Right lobe of liver (tissue), 6 donors: ENCODE results near the gene CAPN5. TPM values are rescaled to one million over a fixed set of nuclear protein-coding genes. Genes with fewer than 3 reads are reported as not detected.
A peak's percentile ranks its signal among the peaks of the same experiment; 100 is the strongest.

Experiments
- ATAC-seq, 4 donors: fragments of 200-7000 bp; cut with Tn5 transposase; one replicate each; pipeline ENCODE4 v1.9.1; 2020; ENCODE audit warnings: mild to moderate bottlenecking in 4 of 4, moderate library complexity in 4 of 4
- DNase-seq, 3 donors: peaks; one replicate each; pipeline ENCODE4 v3.0.0-alpha.2; 2020
- H3K27ac ChIP-seq, 3 donors: fragments of 200-600 bp; one replicate each; pipeline ENCODE4 v1.8.0; 2022
- H3K27me3 ChIP-seq, 2 donors: fragments of 200-600 bp; one replicate each; pipeline ENCODE4 v1.8.0; 2022
- H3K36me3 ChIP-seq, 4 donors: fragments of 200-600 bp; sonication (generic) in 1 of 4; one replicate each; pipeline versions ENCODE4 v1.5.1 to v1.8.0; 2017 to 2022; ENCODE audit warnings: control low read depth in 1 of 4
- H3K4me1 ChIP-seq, 4 donors: fragments of 200-600 bp; sonication (generic) in 1 of 4; one replicate each; pipeline versions ENCODE4 v1.5.1 to v1.8.0; 2017 to 2022; ENCODE audit warnings: control low read depth in 1 of 4
- H3K4me3 ChIP-seq, 3 donors: fragments of 200-600 bp; one replicate each; pipeline ENCODE4 v1.8.0; 2022
- H3K9me3 ChIP-seq, 4 donors: fragments of 200-600 bp; sonication (generic) in 1 of 4; one replicate each; pipeline versions ENCODE4 v1.5.1 to v1.8.0; 2017 to 2022; ENCODE audit warnings: control low read depth in 1 of 4
- POLR2A ChIP-seq: fragments of 450-650 bp; IDR thresholded peaks from one replicate; pipeline ENCODE4 v1.6.1; 2017; ENCODE audit warnings: antibody characterized with exemption, mild to moderate bottlenecking
- WGBS: methylation state at CpG from one replicate; pipeline ENCODE4 v1.1.6; 2018; ENCODE audit warnings: low coverage, low lambda C conversion rate; ENCODE audit not compliant: insufficient coverage; ENCODE audit errors: missing lambda C conversion rate; 5-methylcytosine and 5-hydroxymethylcytosine counted together
- intact Hi-C, 2 donors: fragments of 100-400 bp; cut with DNase I; formaldehyde crosslinking; loops; one replicate each; pipeline versions ENCODE4 v1.11.2 to v1.14.1; 2022
- total RNA-seq, 6 experiments: library from RNA; depleted of rRNA in 2 of 6; stranded (reverse); fragments of >200 nt in 2 of 6; fragmentation: NEBNext Ultra II Directional in 3 of 6; extraction: Animal tissue kit (Norgen Biotek cat#: 25700) in 3 of 6; gene quantifications; one replicate each; pipeline versions ENCODE4 v1.1.0 to v1.2.4, GENCODE V29; 2016 to 2023
- TF ChIP-seq, protein P1 (sequence below), 4 donors: fragments of 200-600 bp in 3 of 4; fragments of 450-650 bp in 1 of 4; IDR thresholded peaks; one replicate each; pipeline versions ENCODE4 v1.5.1 to v1.8.0; 2016 to 2022; ENCODE audit warnings: antibody characterized with exemption in 4 of 4, mild to moderate bottlenecking in 2 of 4
- donor health status: DM: no; HTN: yes; CAD: no.
- donor health status: DM: no; HTN: no; CAD: no.
- donor health status: DM: no; HTN: no; CAD: no.
- donor health status: DM: no; HTN: yes; CAD: no.
- donor health status: DM: no; HTN: yes; CAD: no.

The CAPN5 gene
- total RNA-seq, 6 experiments from 2014 or later: 23.1 to 66.7 (median 43.3) TPM

DNA sequence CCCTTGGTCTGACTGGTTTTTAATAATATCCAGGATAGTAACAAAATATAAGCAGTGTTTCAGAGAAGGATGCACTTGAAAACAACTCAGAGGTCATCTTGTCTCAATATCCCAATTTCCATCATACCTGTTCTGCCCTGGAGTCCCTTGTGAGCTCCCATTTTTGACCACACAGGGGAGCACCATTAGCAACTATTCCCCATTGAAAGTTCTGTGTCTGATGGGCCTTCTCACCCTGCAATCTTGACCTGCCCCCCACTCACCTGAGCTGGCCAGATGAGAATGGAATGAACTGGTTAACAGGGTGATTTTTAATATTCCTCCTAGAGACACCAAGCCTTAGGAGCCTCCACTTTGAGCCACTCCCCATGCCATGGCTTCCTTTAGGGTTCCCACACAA lies 3.8 kb upstream of the CAPN5 start:
- no peaks in the 10 kb centered on the region for H3K27me3 ChIP-seq
- peak in 1 of 3 donors; percentile 43 for DNase-seq

DNA sequence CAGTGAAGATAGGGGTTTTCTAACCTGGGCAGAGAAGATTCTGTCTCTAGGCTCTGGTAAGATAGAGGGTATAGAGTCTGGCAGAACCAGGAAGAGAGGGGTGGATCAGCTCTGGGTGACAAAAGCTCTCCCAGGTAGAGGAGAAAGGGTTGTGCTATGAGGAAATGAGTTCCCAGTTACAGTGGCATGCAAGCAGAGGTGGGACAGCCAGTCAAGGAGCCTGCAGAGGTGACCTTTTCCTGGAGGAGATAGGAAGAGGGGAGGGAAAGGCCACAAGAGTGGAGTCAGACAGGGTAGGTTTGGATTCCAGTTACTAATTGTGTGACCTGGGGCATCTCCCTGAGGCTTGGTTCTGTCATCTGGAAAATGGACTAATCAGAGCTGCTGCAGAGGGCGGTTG lies 3.4 kb upstream of the CAPN5 start:
- Histone ChIP-seq H3K4me1 (peaks cover 0 to 51% (median 16%) of the 10 kb centered on the region in 4 donors), H3K27me3 (no peaks in the 10 kb centered on the region), H3K27ac (peak overlapping the region in 2 of 3 donors; percentile 98 to 99), H3K4me3 (no peak overlapping the region), H3K9me3 (no peaks in the 10 kb centered on the region), H3K36me3 (no peaks in the 10 kb centered on the region)
- TF ChIP-seq, protein P1, sequence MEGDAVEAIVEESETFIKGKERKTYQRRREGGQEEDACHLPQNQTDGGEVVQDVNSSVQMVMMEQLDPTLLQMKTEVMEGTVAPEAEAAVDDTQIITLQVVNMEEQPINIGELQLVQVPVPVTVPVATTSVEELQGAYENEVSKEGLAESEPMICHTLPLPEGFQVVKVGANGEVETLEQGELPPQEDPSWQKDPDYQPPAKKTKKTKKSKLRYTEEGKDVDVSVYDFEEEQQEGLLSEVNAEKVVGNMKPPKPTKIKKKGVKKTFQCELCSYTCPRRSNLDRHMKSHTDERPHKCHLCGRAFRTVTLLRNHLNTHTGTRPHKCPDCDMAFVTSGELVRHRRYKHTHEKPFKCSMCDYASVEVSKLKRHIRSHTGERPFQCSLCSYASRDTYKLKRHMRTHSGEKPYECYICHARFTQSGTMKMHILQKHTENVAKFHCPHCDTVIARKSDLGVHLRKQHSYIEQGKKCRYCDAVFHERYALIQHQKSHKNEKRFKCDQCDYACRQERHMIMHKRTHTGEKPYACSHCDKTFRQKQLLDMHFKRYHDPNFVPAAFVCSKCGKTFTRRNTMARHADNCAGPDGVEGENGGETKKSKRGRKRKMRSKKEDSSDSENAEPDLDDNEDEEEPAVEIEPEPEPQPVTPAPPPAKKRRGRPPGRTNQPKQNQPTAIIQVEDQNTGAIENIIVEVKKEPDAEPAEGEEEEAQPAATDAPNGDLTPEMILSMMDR (IDR thresholded peaks at IDR 0.05): no peak
- TF ChIP-seq POLR2A: no peak
- peak in 1 of 3 donors; percentile 28 for DNase-seq
- no CpG with 5 or more reads among the region's 1 CpG for WGBS
- ATAC-seq: no peak
- intact Hi-C loops: no loop called here

More for the DNA sequence above, 3.8 kb upstream of the CAPN5 start:
- intact Hi-C loops: no loop called here
- H3K4me3 ChIP-seq: no peak overlapping the region
- peak overlapping the region in 2 of 3 donors; percentile 98 to 99 for H3K27ac ChIP-seq
- peaks cover 0 to 47% (median 15%) of the 10 kb centered on the region in 4 donors for H3K4me1 ChIP-seq
- no peak for ATAC-seq
- H3K36me3 ChIP-seq: no peaks in the 10 kb centered on the region
- H3K9me3 ChIP-seq: no peaks in the 10 kb centered on the region
- no peak for TF ChIP-seq POLR2A
- TF ChIP-seq, protein P1 (IDR thresholded peaks at IDR 0.05): peak in 3 of 4 donors; percentile 9 to 44 (median 29)

DNA sequence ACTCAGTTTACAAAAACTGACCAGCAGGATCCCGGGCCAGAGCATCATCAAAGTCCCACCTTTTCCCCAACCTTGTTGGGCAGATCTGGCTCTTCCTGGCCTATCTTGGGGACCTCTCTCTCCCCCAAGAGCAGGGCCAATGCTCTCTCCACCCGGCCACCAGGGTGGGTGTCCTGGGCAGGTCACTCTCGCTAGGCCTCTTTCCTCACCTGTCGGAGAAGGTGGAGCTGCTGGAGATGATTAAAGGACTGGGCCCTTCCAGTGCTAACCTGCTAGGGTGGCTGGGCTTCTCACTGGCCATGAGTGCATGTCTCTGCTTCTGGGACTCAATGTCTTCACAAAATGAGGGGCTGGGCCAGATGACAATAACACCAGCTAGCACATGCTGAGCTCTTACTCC lies 2.9 kb upstream of the CAPN5 start:
- Histone ChIP-seq H3K9me3 (no peaks in the 10 kb centered on the region), H3K4me1 (peaks cover 0 to 56% (median 18%) of the 10 kb centered on the region in 4 donors), H3K36me3 (no peaks in the 10 kb centered on the region), H3K4me3 (no peak overlapping the region), H3K27ac (peak overlapping the region in 2 of 3 donors; percentile 98 to 99), H3K27me3 (no peaks in the 10 kb centered on the region)
- intact Hi-C loops: no loop called here
- 90% methylated on average over 3 of the region's 4 CpGs for WGBS
- DNase-seq (no peak), ATAC-seq (no peak)
- TF ChIP-seq POLR2A: no peak

DNA sequence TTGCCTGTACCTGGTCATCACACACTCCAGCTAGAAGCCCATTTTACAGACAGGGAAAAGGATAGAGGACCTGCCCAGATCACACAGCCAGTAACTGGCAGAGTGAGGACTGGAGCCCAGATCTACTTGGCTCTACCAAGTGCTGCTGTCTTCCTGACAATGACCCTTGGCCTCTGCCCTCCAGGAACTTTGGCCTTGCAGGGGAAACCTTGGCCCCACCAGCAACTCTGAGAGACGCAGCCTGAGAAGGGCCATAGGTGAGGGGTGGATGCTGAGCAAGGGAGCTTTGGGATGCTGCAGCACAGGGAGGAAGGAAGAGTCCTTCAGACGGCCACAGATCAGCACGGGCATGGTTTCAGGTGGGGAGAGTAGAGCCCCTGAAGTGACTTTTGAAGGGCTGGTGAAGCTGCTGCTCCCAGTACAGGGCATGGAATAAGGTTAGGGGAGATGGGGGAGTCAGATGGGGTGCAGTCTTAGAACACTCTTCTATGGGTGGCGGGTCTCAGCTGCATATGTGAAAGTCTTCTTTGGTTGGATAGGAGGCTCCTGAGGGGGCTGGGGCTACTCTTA lies 2.0 kb upstream of the CAPN5 start:
- TF ChIP-seq POLR2A: no peak
- TF ChIP-seq, protein P1 (IDR thresholded peaks at IDR 0.05): no peak
- Histone ChIP-seq H3K36me3 (no peaks in the 10 kb centered on the region), H3K4me3 (no peak overlapping the region), H3K4me1 (peaks cover 0 to 57% (median 19%) of the 10 kb centered on the region in 4 donors), H3K9me3 (no peaks in the 10 kb centered on the region), H3K27me3 (no peaks in the 10 kb centered on the region), H3K27ac (peak overlapping the region in 2 of 3 donors; percentile 98 to 99)
- DNase-seq (peak in 2 of 3 donors; percentile 82), ATAC-seq (peak in 2 of 4 donors; percentile 12 to 14)
- WGBS: 62% methylated on average over 3 of the region's 4 CpGs
- intact Hi-C loops: no loop called here

DNA sequence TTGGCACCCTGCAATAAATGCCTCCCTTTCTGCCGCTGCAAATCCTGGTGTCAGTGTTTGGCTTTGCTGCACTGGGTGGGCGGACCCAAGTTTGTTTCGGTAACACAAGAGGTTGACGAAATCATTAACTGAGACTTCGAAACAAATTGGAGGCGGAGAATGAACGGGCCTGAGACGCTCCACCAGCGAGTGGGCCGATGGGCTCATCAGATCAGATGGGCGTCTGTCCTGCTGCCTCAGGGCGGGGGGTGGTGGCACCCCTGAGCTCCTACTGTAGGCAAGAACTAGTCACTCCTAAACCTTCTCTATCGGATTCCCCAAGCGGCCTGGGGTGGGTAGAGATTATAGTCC lies 918 bp upstream of the CAPN5 start:
- peak overlapping the region; percentile 59 to 90 (median 70) for H3K4me3 ChIP-seq
- ATAC-seq: peak; percentile 52 to 60 (median 55)
- peaks cover 0 to 46% (median 13%) of the 10 kb centered on the region in 4 donors for H3K4me1 ChIP-seq
- no peaks in the 10 kb centered on the region for H3K27me3 ChIP-seq
- 5% methylated on average over 10 of the region's 14 CpGs for WGBS
- peak overlapping the region; percentile 89 to 99 (median 98) for H3K27ac ChIP-seq
- H3K9me3 ChIP-seq: no peaks in the 10 kb centered on the region
- intact Hi-C loops: no loop called here
- TF ChIP-seq POLR2A: peak; percentile 52
- TF ChIP-seq, protein P1 (IDR thresholded peaks at IDR 0.05): no peak
- peak; percentile 71 to 89 (median 87) for DNase-seq
- H3K36me3 ChIP-seq: no peaks in the 10 kb centered on the region
